ENCODE measurements around the gene TRPM3. TPM values are rescaled to one million over a fixed set of nuclear protein-coding genes. Genes with fewer than 3 reads are reported as not detected.

The TRPM3 gene
- total RNA-seq, 2 experiments from 2014 or later: not detected

- no peak overlapping the region for H3K27ac Mint-ChIP-seq
These were observed 505.8 kb downstream of the TRPM3 start for GRCh38 chr9:70615464-70616138.

GRCh38 chr9:70614786-70615463 lies 506.5 kb downstream of the TRPM3 start:
- no peak for DNase-seq
- no peak overlapping the region for H3K27ac Mint-ChIP-seq
- intact Hi-C loops (cut with micrococcal nuclease): no loop called here
- no peaks in the 10 kb centered on the region for H3K36me3 Mint-ChIP-seq
- ChIA-PET CTCF (interaction anchor here (0.8 to 1.2 kb wide), 2 partner anchors 13 to 25 kb away, joined by 3 to 11 read pairs; no protein-coding TSS in a partner anchor), POLR2A (no interaction called here)
- no peaks in the 10 kb centered on the region for H3K27me3 Mint-ChIP-seq
- no peaks in the 10 kb centered on the region for H3K9me3 Mint-ChIP-seq
- no peak overlapping the region for H3K4me3 Mint-ChIP-seq
- H3K4me1 Mint-ChIP-seq (ENCODE audit: low read depth): no peaks in the 10 kb centered on the region

More at GRCh38 chr9:70615464-70616138, 505.8 kb downstream of the TRPM3 start:
- ChIA-PET POLR2A (no interaction called here), CTCF (interaction anchor here (0.6 to 1.2 kb wide), 3 partner anchors 8 to 25 kb away, joined by 3 to 11 read pairs (median 5); no protein-coding TSS in a partner anchor)
- H3K36me3 Mint-ChIP-seq: no peaks in the 10 kb centered on the region
- no peak overlapping the region for H3K4me3 Mint-ChIP-seq
- intact Hi-C loops (cut with micrococcal nuclease): no loop called here
- DNase-seq: no peak
- H3K9me3 Mint-ChIP-seq: no peaks in the 10 kb centered on the region
- no peaks in the 10 kb centered on the region for H3K4me1 Mint-ChIP-seq (ENCODE audit: low read depth)
- H3K27me3 Mint-ChIP-seq: no peaks in the 10 kb centered on the region

DNA sequence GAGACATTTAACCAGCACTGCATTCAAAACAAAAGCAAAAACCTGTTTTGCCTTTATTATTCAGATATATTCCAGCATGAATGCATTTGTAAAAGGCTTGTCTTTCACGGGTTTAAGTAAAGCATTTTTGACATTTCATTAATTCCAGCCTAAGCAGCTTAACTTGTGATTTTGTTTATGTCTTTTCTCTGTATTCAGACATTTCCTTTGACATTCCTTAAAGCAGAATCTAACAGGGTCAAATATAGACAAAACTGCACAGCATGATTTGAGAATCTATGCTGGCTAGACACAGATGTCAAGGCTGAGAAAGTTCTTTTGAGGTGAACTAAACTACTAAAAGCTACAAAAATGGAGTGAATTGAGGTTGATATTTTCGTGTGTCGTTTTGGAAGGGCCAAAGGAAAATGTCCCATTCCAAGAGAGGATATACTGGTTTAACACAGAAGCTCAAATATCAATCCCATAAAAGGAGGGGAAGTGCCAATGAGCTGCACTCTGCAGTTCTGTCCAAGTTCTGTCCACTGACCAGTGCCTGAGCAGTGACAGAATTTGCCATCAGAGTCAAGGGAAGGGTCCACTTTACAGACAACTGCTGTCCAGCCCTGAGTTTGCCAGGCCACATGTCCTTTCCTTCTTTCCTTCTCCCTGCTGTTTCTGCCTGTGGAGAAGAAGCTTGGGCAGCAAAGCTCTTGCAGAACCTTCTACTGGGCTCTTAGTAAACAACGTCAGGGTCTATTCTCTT lies 508.2 kb downstream of the TRPM3 start:
- Mint-ChIP-seq H3K27me3 (no peaks in the 10 kb centered on the region), H3K9me3 (no peaks in the 10 kb centered on the region), H3K36me3 (no peaks in the 10 kb centered on the region), H3K4me3 (no peak overlapping the region), H3K4me1 (ENCODE audit: low read depth) (no peaks in the 10 kb centered on the region), H3K27ac (no peak overlapping the region)
- DNase-seq: no peak
- intact Hi-C loops (cut with micrococcal nuclease): no loop called here
- CTCF ChIA-PET: interaction anchor here (1.0 kb wide), 1 partner anchor 11 kb away, joined by 5 read pairs; no protein-coding TSS in a partner anchor
- POLR2A ChIA-PET: no interaction called here

DNA sequence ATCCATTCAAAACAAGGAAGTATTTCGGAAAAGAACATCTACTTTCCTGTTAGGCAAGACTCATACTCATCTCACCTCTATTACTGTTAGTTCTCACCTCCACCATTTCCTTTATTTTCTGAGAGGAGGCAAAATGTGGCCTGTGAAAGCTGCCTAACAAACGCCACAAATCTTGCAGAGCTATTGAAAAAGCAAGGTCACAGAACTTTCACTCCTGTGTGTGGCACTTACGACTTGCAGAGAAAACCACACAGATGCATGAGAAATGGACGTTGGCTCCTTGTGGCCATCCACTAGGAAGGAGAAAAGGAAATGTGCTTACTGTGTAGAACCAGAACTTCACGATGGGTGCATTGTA lies 511.2 kb downstream of the TRPM3 start:
- H3K36me3 Mint-ChIP-seq: no peaks in the 10 kb centered on the region
- CTCF ChIA-PET: no interaction called here
- H3K4me3 Mint-ChIP-seq: no peak overlapping the region
- DNase-seq: no peak
- H3K9me3 Mint-ChIP-seq: no peaks in the 10 kb centered on the region
- POLR2A ChIA-PET: no interaction called here
- intact Hi-C loops (cut with micrococcal nuclease): no loop called here
- H3K27ac Mint-ChIP-seq: no peak overlapping the region
- H3K4me1 Mint-ChIP-seq (ENCODE audit: low read depth): no peaks in the 10 kb centered on the region
- H3K27me3 Mint-ChIP-seq: no peaks in the 10 kb centered on the region

GRCh38 chr9:70609542-70610286 lies 511.7 kb downstream of the TRPM3 start:
- no peak for DNase-seq
- intact Hi-C loops (cut with micrococcal nuclease): loop anchor here (10.0 kb wide), 1 partner anchor 495 kb away; no protein-coding TSS in a partner anchor
- Mint-ChIP-seq H3K27ac (no peak overlapping the region), H3K4me1 (ENCODE audit: low read depth) (no peaks in the 10 kb centered on the region), H3K9me3 (no peaks in the 10 kb centered on the region), H3K36me3 (no peaks in the 10 kb centered on the region), H3K4me3 (no peak overlapping the region), H3K27me3 (no peaks in the 10 kb centered on the region)
- ChIA-PET POLR2A (no interaction called here), CTCF (no interaction called here)

- H3K4me3 Mint-ChIP-seq: no peak overlapping the region
- no peaks in the 10 kb centered on the region for H3K9me3 Mint-ChIP-seq
- intact Hi-C loops (cut with micrococcal nuclease): loop anchor here (10.0 kb wide), 1 partner anchor 494 kb away; no protein-coding TSS in a partner anchor
- H3K27me3 Mint-ChIP-seq: no peaks in the 10 kb centered on the region
- H3K27ac Mint-ChIP-seq: no peak overlapping the region
- H3K4me1 Mint-ChIP-seq (ENCODE audit: low read depth): no peaks in the 10 kb centered on the region
- no peaks in the 10 kb centered on the region for H3K36me3 Mint-ChIP-seq
- POLR2A ChIA-PET: no interaction called here
- CTCF ChIA-PET: no interaction called here
- no peak for DNase-seq
These were observed 512.4 kb downstream of the TRPM3 start for GRCh38 chr9:70609011-70609410.

DNA sequence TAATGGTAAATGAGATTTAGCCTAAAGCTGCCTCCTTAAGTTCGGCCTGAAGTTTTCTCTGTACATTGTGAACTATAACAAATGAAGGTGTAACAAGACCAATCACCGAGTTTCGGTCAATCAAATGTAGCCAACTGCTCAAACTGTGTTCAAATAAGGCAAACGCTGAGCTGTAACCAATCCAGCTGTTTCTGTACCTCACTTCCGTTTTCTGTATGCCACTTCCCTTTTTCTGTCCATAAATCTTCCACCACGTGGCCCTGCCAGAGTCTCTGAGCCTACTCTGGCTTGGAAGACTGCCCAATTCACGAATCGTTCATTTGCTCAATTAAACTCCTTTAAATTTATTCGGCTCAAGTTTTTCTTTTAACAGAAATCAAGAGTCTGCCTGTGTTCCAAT lies 513.5 kb downstream of the TRPM3 start:
- intact Hi-C loops (cut with micrococcal nuclease): loop anchor here (10.0 kb wide), 1 partner anchor 493 kb away; no protein-coding TSS in a partner anchor
- Mint-ChIP-seq H3K27ac (no peak overlapping the region), H3K36me3 (no peaks in the 10 kb centered on the region), H3K27me3 (no peaks in the 10 kb centered on the region), H3K9me3 (no peaks in the 10 kb centered on the region), H3K4me3 (no peak overlapping the region), H3K4me1 (ENCODE audit: low read depth) (no peaks in the 10 kb centered on the region)
- no peak for DNase-seq
- CTCF ChIA-PET: interaction anchor here (0.6 kb wide), 1 partner anchor 8 kb away, joined by 5 read pairs; no protein-coding TSS in a partner anchor
- POLR2A ChIA-PET: no interaction called here

DNA sequence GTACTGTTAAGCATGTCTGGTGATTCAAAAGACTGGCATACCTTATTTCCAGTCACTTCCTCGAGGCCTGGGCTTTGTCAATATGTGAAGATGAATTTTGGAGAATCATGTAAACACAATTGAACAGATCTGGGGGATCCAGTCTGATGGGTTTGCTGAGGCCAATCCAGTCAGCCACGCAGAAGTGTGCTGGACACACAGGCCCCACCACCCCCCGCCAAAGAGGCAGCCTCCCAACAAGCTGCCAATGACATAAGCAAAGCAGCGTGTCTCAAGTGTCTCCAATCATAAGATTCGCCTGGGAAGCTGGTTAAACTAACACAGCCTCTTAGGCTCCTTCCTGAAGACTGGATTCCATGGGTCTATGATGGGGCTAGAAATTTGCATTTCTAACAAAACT lies 514.1 kb downstream of the TRPM3 start:
- Mint-ChIP-seq H3K27me3 (no peaks in the 10 kb centered on the region), H3K4me1 (ENCODE audit: low read depth) (no peaks in the 10 kb centered on the region), H3K9me3 (no peaks in the 10 kb centered on the region), H3K27ac (no peak overlapping the region), H3K4me3 (no peak overlapping the region), H3K36me3 (no peaks in the 10 kb centered on the region)
- CTCF ChIA-PET: no interaction called here
- POLR2A ChIA-PET: no interaction called here
- DNase-seq: no peak
- intact Hi-C loops (cut with micrococcal nuclease): loop anchor here (10.0 kb wide), 1 partner anchor 493 kb away; no protein-coding TSS in a partner anchor

DNA sequence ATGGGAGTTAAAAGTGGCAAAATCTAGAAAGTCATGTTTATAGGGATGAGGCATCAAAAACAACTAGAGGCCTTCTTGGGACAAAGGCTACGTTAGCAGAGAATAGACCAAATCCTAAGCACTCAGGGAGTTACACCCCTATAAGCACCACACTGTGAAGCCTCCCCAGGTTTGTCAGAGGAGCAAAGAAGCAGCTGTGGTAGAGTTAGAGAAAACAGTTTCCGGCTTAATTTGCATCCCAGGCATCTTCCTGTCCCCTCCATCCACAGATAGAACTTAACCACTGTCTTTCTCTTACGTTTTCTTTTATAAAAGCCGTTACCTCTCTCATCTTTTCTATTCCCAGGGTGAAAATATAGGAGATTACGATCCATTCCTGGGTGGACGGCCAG lies 518.4 kb downstream of the TRPM3 start:
- DNase-seq: no peak

GRCh38 chr9:70602321-70603019 lies 519.0 kb downstream of the TRPM3 start:
- Mint-ChIP-seq H3K4me1 (ENCODE audit: low read depth) (no peaks in the 10 kb centered on the region), H3K36me3 (no peaks in the 10 kb centered on the region), H3K27me3 (no peaks in the 10 kb centered on the region), H3K9me3 (no peaks in the 10 kb centered on the region), H3K4me3 (no peak overlapping the region), H3K27ac (no peak overlapping the region)
- intact Hi-C loops (cut with micrococcal nuclease): loop anchor here (1.0 to 10.0 kb wide), 9 partner anchors 39 to 630 kb away; partner anchors contain the start of gene SMC5
- CTCF ChIA-PET: interaction anchor here (0.6 to 2.5 kb wide), 97 partner anchors 9 to 1180 kb away, joined by 3 to 77 read pairs (median 5); partner anchors contain the start of gene KLF9
- POLR2A ChIA-PET: interaction anchor here (0.6 to 1.4 kb wide), 3 partner anchors 182 to 262 kb away, joined by 3 to 10 read pairs (median 3); no protein-coding TSS in a partner anchor
- DNase-seq: peak; percentile 55

More for the DNA sequence above, 518.4 kb downstream of the TRPM3 start:
- Mint-ChIP-seq H3K27ac (no peak overlapping the region), H3K9me3 (no peaks in the 10 kb centered on the region), H3K4me1 (ENCODE audit: low read depth) (no peaks in the 10 kb centered on the region), H3K27me3 (no peaks in the 10 kb centered on the region), H3K4me3 (no peak overlapping the region), H3K36me3 (no peaks in the 10 kb centered on the region)
- POLR2A ChIA-PET: interaction anchor here (0.6 to 1.4 kb wide), 2 partner anchors 183 to 263 kb away, joined by 3 to 10 read pairs; no protein-coding TSS in a partner anchor
- CTCF ChIA-PET: interaction anchor here (0.6 to 2.5 kb wide), 90 partner anchors 9 to 1181 kb away, joined by 3 to 77 read pairs (median 5); partner anchors contain the start of gene KLF9
- intact Hi-C loops (cut with micrococcal nuclease): loop anchor here (2.0 to 10.0 kb wide), 4 partner anchors 81 to 488 kb away; partner anchors contain the start of gene SMC5
